ENCODE results near the gene ERLIN1. TPM values are rescaled to one million over a fixed set of nuclear protein-coding genes. Genes with fewer than 3 reads are reported as not detected.

Gene ERLIN1
- 14.1 and 17.2 TPM in 2 replicates for total RNA-seq

DNA sequence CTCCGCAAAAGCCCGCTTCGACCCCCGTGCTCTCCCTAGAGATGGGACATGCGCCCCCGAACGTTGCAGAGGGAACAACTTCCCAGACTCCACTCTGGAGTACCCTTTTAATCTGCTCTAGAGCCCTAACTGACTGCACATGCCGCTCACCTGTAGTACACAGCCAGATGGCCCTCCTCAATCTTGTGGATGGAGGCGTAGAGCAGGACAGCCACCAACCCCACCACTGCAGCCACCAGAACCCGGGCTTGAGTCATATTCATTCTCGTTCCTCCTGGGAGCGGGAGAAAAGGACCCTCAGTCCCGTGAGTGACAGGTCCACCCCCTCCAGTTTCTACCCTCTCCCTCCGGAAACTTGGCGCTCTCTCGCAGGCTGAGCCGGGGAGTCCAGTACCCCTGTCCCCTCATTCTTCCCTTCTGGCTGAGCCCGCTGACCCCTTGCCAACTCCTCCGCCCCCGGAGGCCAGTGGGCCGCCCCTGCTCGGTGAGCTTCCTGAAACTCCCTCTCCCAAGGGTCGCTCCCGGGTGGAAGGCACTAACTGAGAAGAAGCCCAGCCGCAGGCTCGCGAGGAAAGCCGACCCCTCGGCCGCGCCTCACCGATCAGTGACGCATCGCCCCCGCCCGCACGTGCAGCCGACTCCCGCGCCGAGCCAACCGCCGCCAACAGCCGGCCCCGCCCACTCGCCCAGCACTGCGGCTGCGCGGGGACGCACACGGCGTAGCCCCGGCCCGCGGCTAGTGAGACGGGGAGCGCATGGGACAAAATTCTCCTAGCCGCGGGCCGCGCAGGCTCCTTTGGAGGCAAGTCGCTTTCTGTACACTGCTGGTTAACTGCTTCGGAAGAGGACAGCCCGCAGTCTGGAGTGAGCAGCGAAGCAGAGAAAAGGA, at the start of gene ERLIN1:
TSS of gene ERLIN1 (minus strand) at position 666 of the 889 bp plus-strand sequence. CDS start at position 263, 403 bp downstream.
- intact Hi-C loops (cut with micrococcal nuclease), result loop anchor here (1.0 to 5.0 kb wide), 15 partner anchors 18 to 727 kb away; partner anchors contain the start of genes BLOC1S2, CHUK, COX15 and CUTC

DNA sequence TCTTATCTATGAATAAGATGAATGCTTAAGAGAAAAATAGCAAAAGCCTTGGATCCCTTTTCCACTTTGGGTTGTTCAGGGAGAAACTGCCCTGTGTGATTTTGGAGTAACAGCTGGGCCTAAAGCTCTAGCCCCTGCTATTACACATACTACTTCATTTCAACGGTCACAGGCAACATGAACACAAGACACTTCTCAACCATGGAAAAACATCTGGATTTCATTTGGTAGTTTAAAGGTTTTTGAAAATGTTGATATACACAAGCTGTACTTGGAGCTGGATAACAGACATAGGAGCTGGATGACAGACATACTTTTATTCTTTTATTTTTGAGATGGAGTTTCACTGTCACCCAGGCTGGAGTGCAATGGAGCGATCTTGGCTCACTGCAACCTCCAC, 46.3 kb upstream of the ERLIN1 start:
- intact Hi-C loops (cut with micrococcal nuclease), result no loop called here

DNA sequence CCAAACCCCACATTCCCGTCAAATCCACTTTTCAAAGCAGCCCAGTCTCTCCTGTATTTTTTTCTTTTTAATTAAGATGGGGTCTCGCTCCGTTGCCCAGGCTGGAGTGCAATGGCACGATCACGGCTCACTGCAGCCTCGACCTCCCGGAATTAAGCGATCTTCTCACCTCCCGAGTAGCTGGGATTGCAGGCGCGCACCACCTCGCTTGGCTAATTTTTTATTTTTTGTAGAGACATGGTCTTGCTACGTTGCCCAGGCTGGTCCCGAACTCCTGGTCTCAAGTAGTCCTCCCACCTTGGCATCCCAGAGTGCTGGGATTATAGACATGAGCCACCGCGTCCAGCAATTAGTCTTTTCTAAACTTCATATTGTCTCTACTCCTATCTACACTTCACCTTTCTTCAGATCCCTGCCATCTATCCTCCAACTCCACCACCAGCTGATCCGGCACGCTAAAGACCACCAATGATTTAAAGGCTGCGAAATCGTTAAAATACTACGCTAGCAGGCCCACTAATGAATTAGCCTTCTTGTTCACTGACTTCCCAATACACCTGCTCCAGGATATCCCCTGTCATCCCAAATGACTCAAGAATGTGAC, 44.1 kb upstream of the ERLIN1 start:
- intact Hi-C loops (cut with micrococcal nuclease), result loop anchor here (1.0 to 2.0 kb wide), 7 partner anchors 37 to 610 kb away; partner anchors contain the start of genes BLOC1S2, COX15, CUTC and CWF19L1

DNA sequence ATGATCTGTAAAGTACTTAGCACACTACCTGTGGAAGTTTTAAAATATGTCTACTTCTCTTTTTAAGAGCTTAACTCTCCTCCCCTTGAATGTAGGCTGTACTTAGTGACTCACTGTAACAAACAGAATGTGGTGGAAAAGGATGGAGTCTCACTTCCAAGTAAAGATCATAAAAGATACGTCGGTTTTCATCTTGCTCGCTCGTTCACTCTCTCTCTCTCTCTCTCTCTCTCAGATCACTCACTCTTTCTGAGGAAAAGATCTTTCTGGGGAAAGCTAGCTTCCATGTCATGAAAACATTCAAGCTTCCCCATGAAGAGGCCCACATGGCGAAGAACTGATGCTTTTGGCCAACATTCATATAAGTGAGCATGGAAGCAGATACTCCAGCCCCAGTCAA, 38.0 kb upstream of the ERLIN1 start:
- intact Hi-C loops (cut with micrococcal nuclease), result no loop called here

DNA sequence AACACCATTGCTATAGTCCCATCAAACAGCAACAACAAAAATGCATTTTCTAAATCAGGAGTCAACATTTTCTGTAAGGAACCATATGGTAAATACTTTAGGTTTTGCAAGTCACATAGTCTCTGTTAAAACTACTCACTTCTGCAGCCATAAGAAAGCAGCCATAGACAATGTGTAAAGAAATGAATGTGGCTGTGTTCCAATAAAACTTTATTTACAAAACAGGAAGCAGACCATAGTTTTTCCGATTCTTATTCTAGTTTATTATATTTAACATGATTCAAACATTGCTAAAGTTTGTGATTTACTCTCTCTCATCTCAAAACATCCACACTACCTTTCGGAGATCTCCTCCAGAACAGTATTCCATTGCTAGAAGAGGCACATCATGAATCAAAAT, 36.7 kb upstream of the ERLIN1 start:
- intact Hi-C loops (cut with micrococcal nuclease), result no loop called here

DNA sequence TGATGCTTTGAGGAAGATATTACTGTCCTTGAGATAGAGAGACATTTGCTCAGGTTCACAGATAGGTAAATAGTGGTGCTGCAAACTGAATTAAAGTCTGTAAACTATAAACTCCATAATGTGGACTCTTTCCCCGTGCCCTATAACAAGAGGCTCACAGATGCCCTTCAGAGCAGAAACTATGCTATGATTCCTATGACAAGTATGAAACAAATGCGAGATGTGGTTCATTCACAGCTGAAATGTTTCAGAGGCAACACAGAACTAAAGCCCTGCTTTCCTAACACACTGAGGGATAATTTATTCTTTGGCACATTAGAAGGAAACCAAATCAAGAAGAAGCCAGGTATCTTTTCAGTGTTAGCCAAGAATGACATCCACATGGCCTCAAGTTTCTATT, 30.2 kb upstream of the ERLIN1 start:
- intact Hi-C loops (cut with micrococcal nuclease), result no loop called here

DNA sequence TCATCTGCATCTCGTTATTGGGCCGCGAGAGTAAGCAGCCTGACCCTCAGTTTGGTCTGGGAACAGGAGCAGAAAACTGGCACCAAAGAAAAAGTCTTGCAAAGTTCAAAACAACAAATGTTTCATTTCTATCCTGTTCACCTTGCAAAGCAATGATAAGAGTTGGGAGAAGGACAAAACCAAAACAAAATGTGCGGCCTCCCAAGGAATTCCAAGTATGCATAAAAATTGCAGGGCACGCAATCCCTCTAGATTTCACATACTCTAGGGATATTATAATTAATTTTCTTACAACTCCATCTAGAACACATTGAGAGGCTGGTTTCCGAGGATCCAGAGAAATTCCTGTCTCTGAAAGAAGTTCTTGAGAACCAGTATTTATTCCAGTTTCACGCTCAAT, 23.5 kb upstream of the ERLIN1 start:
- intact Hi-C loops (cut with micrococcal nuclease), result no loop called here

DNA sequence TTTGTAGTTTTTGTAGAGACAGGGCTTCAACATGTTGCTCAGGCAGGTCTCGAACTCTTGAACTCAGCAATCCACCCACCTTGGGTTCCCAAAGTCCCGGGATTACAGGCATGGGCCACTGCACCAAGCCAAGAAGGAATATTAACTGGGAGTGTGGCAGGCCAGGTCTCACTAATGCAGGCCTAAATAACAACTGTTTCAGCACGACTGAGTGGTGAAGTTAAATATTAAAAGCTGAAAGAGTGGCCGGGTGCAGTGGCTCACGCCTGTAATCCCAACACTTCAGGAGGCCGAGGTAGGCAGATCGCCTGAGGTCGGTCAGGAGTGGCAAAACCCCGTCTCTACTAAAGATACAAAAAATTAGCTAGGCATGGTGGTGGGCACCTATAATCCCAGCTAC, 22.4 kb upstream of the ERLIN1 start:
- intact Hi-C loops (cut with micrococcal nuclease), result no loop called here

DNA sequence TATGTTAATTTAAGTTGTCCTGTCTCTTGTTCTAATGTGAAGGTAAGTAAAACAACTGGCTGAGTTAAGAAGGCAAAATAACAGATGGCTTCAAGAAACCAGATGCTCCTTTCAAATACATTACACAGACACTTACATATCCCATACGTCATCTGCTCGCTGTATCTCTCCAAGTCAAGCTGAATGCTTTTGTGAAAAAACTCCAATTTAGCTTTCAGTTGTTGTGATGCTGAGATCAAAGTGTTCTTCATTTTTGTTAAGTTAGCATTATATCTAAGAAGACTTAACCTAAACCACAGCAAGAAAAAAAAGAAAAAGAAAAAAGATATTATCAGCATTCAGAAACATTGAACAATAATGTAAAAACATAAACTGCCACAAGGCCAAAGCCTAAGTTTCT, 18.5 kb upstream of the ERLIN1 start:
- intact Hi-C loops (cut with micrococcal nuclease), result no loop called here

DNA sequence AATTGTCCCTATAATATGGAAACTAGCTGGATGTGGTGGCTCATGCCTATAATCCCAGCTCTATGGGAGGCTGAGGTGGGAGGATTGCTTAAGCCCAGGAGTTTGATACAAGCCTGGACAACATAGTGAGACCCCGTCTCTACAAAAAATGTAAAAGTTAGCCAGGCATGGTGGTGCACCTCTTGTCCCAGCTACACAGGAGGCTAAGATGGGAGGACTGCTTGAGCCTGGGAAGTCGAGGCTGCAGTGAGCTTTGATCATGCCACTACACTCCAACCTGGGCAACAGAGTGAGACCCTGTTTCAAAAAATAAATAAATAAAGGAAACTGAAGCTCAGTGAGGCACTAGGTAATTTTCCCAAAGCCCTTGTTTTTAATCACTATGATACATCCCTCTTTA, 15.7 kb upstream of the ERLIN1 start:
- intact Hi-C loops (cut with micrococcal nuclease), result no loop called here

DNA sequence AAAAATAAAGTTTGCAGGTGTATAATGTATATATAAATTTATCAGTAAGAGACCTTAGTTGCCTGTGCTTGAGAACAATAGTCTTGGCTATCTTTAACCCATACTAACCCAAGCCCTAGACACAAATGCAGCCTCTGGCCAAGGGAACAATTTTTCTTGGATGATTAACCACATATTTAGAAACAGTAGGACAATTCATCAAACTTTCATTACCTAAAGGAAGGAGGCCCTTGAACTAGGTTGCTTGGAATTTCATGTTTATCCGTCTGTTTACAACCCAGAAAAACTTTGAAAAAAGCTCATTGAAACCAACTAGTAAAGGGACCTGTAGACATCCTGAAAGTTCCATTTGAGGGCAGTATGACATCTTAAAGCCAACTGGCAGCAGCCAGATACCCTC, 8.9 kb upstream of the ERLIN1 start:
- intact Hi-C loops (cut with micrococcal nuclease), result no loop called here

DNA sequence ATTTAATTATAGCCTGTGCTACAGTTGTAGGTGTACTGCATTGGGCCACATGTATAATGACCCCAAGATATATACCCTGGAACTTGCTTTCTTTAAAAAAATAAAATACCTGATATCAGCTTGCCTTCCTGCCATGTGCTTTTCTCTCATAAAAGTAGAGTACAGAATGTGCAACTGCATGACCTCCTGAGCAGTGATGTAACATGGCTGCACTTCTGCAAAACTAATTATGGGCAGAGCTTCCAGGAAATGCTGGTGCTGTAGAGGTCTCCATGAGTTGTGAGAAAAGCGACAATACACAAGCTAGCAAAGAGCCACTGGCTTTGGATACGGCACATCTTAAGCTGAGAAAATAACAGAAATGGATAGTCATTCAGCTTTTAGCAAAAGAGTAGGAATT, 6.5 kb upstream of the ERLIN1 start:
- intact Hi-C loops (cut with micrococcal nuclease), result no loop called here

DNA sequence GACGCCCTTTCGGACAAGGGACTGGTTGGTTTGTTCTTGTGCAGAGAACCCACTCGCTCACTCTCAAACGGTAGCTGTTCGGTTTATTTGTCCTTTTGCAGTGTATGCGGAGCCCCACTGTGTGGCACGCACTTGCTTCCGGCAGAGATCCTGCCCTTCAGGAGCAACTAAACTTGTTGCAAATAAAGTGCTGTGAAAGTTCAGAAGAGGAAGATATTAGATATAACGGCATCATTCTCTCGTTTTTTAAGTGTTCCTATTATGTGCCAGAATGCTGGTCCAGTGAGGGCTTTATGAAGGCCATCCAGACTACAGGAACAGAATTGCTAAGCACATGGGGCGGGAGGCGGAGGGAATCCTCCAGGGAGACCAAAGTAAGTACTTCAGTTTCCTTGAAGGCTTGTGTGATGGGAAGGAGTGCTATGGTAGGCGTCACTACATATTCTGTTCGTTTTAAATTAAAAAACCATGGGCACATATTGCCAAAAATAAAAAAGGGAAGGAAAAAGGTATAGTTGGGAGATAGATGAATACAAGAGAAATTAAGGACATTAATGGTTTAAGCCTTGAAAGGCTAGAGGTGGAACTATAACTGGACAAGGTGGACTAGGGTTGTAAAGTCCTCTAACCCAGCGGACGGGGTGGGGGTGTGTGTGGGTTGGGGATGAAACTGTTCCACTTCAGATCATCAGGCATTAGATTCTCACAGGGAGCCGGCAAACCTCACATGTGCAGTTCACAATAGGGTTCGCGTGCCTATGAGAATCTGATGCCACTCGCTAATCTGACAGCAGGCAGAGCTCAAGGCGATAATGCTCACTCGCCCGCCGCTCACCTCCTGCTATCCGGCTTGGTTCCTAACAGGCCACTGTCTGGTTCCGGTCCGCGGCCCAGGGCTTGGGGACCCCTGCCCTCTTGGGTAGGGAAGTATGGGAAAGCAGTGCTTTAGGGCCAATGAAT, 704 bp upstream of the ERLIN1 start:
- intact Hi-C loops (cut with micrococcal nuclease), result loop anchor here (1.0 to 5.0 kb wide), 14 partner anchors 43 to 726 kb away; partner anchors contain the start of genes BLOC1S2, CHUK, COX15 and CUTC

DNA sequence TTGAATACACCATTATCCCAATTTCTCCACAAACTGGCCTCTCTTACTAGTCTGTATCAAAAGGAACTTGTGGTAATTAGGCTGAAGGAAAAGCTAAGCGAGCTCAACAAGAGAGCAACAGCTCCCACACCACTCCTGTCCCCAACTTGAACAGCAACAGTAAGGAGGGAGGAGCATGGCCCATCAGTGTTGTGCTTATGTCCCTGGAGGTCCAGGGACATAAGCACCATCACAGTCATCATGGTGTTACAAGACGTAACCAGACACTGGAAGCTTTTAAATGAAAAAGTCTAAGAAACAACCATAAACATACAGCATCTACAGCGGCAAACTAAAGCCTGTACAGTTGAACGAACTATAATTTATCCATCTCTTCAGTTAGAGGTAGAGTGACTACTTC, 989 bp downstream of the ERLIN1 start:
- intact Hi-C loops (cut with micrococcal nuclease), result loop anchor here (1.0 to 5.0 kb wide), 9 partner anchors 18 to 727 kb away; partner anchors contain the start of genes COX15, CUTC, DNMBP and SCD

DNA sequence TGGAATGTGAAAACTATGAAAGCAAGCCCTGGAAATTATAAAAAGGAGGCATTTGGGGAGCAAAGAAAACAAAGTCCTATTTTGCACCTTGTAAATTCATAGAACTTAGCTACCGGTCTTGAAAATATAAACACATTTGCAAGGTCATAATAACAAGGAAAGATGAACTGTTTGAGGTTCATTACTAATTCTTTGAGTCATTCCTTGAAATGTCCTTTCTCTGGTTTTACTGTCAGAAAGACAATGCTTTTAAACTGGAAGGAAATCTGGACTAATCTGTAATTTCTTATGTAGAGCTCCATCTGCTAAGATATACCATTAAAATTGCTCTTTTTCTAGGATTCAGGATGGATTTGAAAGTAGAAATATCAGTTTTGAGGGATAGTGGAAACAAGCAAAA, 1.4 kb downstream of the ERLIN1 start:
- intact Hi-C loops (cut with micrococcal nuclease), result no loop called here

DNA sequence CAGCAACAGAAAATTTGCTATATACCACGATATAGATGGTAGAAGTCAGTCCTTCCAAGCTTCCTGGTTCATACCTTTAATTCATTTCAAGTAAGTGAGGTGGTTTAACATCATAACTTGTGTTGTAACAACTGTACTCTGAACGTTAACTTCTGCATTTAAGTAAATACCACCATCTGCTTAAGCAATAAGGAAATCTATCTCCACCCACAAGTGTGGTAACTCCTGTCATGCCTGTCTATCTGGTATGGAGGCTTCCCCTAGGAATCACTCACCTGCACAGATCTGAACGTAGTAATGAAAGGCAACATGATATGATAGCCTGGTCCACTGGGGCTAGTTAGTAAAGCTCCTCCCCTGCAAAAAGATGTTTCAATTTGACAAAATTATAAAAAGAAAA, 2.3 kb downstream of the ERLIN1 start:
- intact Hi-C loops (cut with micrococcal nuclease), result loop anchor here (1.0 kb wide), 1 partner anchor 9 kb away; no protein-coding TSS in a partner anchor

DNA sequence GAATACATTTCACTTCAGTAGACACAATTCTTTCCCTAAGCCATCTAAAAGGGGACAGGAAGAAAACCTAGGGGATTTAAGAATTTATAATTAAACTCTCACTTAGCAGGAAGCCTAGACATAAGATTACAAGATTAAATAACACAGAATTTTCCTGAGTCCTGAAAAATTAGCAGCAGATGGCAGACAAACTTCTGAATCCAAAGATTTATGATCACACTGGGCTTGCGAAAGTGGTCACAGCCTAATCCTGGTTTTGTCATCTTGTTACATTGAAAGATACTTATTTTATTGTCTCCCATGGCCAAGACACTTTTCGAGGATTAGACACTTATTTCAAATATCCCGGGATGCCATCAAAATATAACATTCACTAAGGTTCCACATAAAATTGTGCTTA, 2.9 kb downstream of the ERLIN1 start:
- intact Hi-C loops (cut with micrococcal nuclease), result loop anchor here (1.0 kb wide), 1 partner anchor 9 kb away; no protein-coding TSS in a partner anchor

DNA sequence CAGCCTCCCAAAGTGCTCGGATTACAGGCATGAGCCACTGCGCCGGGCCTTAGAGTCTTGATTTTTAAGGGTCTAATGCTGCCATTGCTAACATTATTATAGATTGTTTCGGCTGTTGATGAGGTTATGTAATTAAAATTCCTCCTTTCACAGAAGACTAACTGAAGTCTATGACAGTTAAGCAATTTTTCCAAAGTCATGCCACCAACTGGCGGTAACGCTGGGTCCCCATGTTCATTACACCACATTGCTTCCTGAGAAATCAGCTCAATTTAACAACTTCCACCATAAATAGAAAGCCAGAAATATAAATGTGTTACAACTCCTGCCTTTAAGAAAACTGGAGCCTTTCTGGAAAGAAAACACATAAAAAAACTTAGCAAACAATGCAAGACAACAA, 3.5 kb downstream of the ERLIN1 start:
- intact Hi-C loops (cut with micrococcal nuclease), result no loop called here

DNA sequence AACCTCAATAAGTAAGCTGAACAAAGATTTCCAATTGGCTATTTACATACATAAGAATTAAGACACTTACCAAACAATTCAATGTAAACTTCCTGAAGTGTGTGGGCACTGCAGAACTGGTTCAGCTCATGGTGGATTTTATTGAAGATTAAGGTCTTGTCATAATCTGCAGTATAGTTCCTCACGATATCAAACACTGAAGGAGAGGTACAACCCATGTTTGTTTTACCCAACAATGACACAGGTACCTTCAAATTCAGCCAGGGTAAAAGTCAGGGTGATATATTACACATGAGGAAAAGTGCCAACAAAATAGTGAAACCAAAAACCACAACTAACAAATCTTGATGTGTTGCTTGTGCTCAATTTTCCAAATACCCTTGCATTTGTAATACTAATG, 10.0 kb downstream of the ERLIN1 start:
- intact Hi-C loops (cut with micrococcal nuclease), result no loop called here

DNA sequence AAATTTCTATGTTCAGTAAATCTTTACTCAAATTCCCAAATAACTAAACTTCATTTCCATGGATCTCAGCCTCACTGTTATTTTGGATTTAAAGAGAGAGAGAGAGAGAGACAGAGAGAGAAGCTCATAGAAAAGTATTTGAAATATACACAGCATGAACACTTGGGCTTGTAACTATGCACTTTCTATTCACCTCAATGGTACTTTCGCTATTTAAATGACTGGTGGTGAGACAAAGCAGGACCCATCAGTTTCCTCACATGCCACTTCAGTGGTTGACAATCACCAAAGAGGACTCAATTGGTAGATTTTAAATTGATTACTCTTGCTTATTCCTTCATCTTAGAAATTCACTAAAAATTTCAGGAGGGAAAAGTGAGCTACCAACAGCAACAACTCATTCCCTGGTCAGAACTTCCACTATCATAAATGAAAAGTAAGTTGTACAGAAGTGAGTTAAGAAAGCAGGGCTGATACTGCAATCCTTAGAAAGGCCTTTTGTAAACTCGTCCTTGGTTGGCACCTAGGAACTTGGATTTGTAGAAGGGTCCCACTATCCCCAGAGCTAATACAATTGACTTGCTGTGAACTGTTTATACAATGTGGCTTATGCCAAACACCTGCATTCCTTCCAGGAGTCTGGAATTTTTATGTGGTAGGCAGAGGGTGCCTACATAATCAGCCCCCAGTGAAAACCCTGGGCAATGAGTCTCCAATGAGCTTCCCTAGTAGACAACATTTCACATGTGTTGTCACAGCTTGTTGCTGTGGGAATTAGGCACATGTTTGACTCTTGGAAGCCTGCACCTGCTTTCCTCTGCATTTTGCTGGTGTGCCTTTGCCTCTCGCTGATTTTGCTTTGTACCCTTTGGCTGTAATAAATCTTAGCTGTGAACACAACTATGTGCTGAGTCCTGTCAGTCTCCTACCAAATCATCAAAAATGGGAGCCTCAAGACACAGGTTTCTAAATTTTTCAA, 10.8 kb downstream of the ERLIN1 start:
- intact Hi-C loops (cut with micrococcal nuclease), result loop anchor here (1.0 kb wide), 1 partner anchor 8 kb away; no protein-coding TSS in a partner anchor
